ENCODE measurements around the gene VWA2. TPM values are rescaled to one million over a fixed set of nuclear protein-coding genes. Genes with fewer than 3 reads are reported as not detected.

The VWA2 gene
- total RNA-seq, 6 experiments from 2014 or later: 0.06 to 0.14 (median 0.09) TPM; not detected in 2

DNA sequence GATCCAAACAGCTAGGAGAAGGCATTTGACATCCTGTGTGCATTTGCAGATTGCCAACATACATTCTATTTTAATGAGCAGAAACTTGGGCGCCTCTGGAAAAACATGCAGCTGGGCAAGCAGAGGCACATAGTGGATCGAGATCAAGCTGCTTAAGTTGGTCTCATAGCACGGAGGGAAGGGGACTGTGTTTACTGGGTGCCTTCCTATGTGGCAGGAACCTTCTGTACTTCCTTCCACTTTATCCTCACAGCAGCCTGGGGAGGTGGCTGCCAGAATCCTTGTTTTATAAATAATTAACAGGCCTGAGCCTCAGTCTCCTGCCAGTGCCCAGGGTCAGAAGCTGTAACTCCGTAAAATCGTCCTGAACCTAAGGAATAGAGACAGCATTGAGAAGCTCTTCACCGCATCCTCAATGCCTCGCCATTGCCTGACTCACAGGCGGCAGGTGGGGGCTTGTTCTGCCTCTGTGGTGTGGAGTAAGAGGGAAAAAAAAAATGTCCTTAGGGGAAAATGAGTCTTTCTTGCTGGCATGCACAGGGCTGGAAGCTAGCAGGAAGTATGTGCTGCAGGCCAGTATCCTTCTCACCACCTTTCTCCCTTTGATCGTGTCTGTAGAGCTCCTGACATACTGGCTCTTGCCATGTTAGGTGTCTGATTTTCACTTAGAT, 6.2 kb downstream of the VWA2 start:
- 46% methylated on average over 7 of the region's 9 CpGs for WGBS (ENCODE audit: insufficient coverage, low coverage, low lambda C conversion rate, missing lambda C conversion rate)
- no peak for DNase-seq
- TF ChIP-seq POLR2A (IDR thresholded peaks at IDR 0.05): no peak
- TF ChIP-seq, protein P1, sequence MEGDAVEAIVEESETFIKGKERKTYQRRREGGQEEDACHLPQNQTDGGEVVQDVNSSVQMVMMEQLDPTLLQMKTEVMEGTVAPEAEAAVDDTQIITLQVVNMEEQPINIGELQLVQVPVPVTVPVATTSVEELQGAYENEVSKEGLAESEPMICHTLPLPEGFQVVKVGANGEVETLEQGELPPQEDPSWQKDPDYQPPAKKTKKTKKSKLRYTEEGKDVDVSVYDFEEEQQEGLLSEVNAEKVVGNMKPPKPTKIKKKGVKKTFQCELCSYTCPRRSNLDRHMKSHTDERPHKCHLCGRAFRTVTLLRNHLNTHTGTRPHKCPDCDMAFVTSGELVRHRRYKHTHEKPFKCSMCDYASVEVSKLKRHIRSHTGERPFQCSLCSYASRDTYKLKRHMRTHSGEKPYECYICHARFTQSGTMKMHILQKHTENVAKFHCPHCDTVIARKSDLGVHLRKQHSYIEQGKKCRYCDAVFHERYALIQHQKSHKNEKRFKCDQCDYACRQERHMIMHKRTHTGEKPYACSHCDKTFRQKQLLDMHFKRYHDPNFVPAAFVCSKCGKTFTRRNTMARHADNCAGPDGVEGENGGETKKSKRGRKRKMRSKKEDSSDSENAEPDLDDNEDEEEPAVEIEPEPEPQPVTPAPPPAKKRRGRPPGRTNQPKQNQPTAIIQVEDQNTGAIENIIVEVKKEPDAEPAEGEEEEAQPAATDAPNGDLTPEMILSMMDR (IDR thresholded peaks at IDR 0.05): no peak

DNA sequence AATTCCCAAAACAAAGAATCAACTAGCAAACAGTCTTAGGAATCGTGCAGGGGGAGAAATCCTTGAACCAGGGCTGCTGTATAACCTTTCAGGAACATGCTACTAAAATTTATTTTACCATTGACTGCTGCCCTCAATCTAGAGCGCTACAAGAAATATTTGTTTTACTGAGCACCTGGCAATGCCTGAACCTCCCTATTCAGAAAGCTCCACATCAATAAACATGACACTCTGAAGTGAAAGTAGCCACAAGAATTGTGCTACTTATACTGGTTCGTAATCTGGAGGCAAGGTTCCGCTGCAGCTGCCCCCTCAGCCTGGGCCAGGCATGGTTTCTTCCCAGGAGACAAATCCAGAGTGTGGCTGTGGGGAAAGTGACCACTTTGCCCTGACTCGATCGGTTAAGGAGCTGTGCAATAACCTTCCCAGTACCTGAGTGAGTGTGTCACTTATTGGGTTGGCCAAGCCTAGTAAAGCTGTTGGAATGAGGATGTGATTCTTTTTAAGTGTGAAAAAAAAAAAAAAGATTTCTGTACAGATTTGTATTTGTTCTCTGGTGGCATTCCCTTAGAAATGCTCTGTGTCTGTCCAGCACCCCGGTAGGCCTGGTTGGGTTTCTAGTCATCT, 7.7 kb downstream of the VWA2 start:
- Histone ChIP-seq H3K27ac (no peak overlapping the region), H3K36me3 (no peaks in the 10 kb centered on the region), H3K4me1 (no peaks in the 10 kb centered on the region), H3K27me3 (no peaks in the 10 kb centered on the region), H3K4me3 (no peak overlapping the region), H3K9me3 (no peaks in the 10 kb centered on the region)
- TF ChIP-seq, protein P1 (IDR thresholded peaks at IDR 0.05): no peak
- no peak for TF ChIP-seq POLR2A (IDR thresholded peaks at IDR 0.05)
- WGBS (ENCODE audit: insufficient coverage, low coverage, low lambda C conversion rate, missing lambda C conversion rate): 72% methylated on average over 4 of the region's 7 CpGs
- DNase-seq: no peak
- ATAC-seq: peak in 1 of 4 donors; percentile 31
- intact Hi-C loops (cut with DNase I): no loop called here

More for the DNA sequence above, 6.2 kb downstream of the VWA2 start:
- Histone ChIP-seq H3K9me3 (no peaks in the 10 kb centered on the region), H3K4me3 (no peak overlapping the region), H3K27me3 (no peaks in the 10 kb centered on the region), H3K36me3 (no peaks in the 10 kb centered on the region), H3K27ac (no peak overlapping the region), H3K4me1 (no peaks in the 10 kb centered on the region)
- peak in 2 of 4 donors; percentile 28 to 54 for ATAC-seq
- intact Hi-C loops (cut with DNase I): no loop called here

DNA sequence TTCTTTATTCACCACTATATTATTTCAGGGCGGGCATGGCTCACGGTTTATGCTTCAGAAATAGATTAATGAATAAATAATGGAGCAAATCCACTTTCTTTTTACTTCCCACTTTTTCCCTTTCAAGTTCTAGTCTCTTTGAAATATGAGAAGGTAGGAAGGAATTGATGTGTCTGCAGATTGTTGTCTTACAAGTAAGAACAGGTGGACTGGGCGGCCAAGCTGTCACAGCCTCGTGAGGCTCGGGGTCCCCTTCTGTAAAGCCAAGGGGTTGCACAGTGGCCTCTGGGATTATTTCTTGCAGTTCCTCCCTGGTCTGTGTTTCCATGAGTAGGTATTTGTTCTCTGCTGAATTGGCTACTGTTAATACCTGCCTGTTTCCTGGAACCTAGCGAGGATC, 11.2 kb downstream of the VWA2 start:
- no peak overlapping the region for H3K4me3 ChIP-seq
- WGBS (ENCODE audit: insufficient coverage, low coverage, low lambda C conversion rate, missing lambda C conversion rate): 78% methylated on average over 6 of the region's 6 CpGs
- H3K36me3 ChIP-seq: no peaks in the 10 kb centered on the region
- intact Hi-C loops (cut with DNase I): no loop called here
- DNase-seq (no peak), ATAC-seq (no peak)
- H3K27me3 ChIP-seq: no peaks in the 10 kb centered on the region
- no peak overlapping the region for H3K27ac ChIP-seq
- no peak for TF ChIP-seq POLR2A (IDR thresholded peaks at IDR 0.05)
- TF ChIP-seq, protein P1 (IDR thresholded peaks at IDR 0.05): no peak
- no peaks in the 10 kb centered on the region for H3K9me3 ChIP-seq
- H3K4me1 ChIP-seq: no peaks in the 10 kb centered on the region

DNA sequence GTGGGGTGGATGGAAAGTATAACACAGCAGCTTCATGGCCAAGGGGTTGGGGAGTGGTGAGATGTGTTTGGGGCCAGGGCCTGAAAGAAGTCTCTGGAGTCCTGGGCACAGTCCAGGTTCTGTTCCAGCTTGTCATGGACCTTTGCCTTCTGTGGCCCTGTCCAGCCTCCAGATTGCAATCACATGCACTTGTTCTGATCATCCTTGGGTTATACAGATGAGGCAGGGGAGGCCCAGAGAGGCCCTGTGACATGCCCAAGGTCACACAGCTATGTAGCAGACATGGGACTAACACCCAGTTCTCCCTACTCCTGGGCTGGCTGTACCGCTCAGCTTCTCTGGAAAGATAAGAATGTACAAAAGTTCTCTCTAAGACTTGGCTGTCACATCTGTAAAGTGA, 11.7 kb downstream of the VWA2 start:
- DNase-seq (no peak), ATAC-seq (peak in 1 of 4 donors; percentile 48)
- Histone ChIP-seq H3K9me3 (no peaks in the 10 kb centered on the region), H3K4me1 (no peaks in the 10 kb centered on the region), H3K27me3 (no peaks in the 10 kb centered on the region), H3K4me3 (no peak overlapping the region), H3K27ac (no peak overlapping the region), H3K36me3 (no peaks in the 10 kb centered on the region)
- 71% methylated on average over 1 of the region's 1 CpG for WGBS (ENCODE audit: insufficient coverage, low coverage, low lambda C conversion rate, missing lambda C conversion rate)
- intact Hi-C loops (cut with DNase I): no loop called here
- TF ChIP-seq, protein P1 (IDR thresholded peaks at IDR 0.05): no peak
- no peak for TF ChIP-seq POLR2A (IDR thresholded peaks at IDR 0.05)
